ENCODE data around the gene CDH4. TPM values are rescaled to one million over a fixed set of nuclear protein-coding genes. Genes with fewer than 3 reads are reported as not detected.

CDH4 gene
- total and polyA plus RNA-seq, 9 donors: 0.12 to 4.4 (median 0.36) TPM

- intact Hi-C loops (cut with DNase I): no loop called here
- no peak overlapping the region for H3K4me3 ChIP-seq
- no peaks in the 10 kb centered on the region for H3K4me1 ChIP-seq (ENCODE audit: insufficient read depth)
- 79 to 87% (median 83%) methylated on average over 12 of the region's 12 CpGs for WGBS, 3 donors
- no peaks in the 10 kb centered on the region for H3K9me3 ChIP-seq
- no peak overlapping the region for H3K27ac ChIP-seq
- no peaks in the 10 kb centered on the region for H3K36me3 ChIP-seq
- no peaks in the 10 kb centered on the region for H3K27me3 ChIP-seq
- TF ChIP-seq CTCF (IDR thresholded peaks at IDR 0.05) (no peak), EP300 (IDR thresholded peaks at IDR 0.05) (no peak), POLR2A (IDR thresholded peaks at IDR 0.05) (no peak)
- DNase-seq: no peak
Measured at GRCh38 chr20:61765871-61766654, 514.0 kb downstream of the CDH4 start.

- Histone ChIP-seq H3K27me3 (no peaks in the 10 kb centered on the region), H3K9me3 (no peaks in the 10 kb centered on the region), H3K4me3 (no peak overlapping the region), H3K4me1 (ENCODE audit: insufficient read depth) (no peaks in the 10 kb centered on the region), H3K36me3 (no peaks in the 10 kb centered on the region), H3K27ac (no peak overlapping the region)
- intact Hi-C loops (cut with DNase I): no loop called here
- TF ChIP-seq POLR2A (IDR thresholded peaks at IDR 0.05) (no peak), CTCF (IDR thresholded peaks at IDR 0.05) (no peak), EP300 (IDR thresholded peaks at IDR 0.05) (no peak)
- DNase-seq: no peak
- WGBS, 3 donors: 76 to 92% (median 77%) methylated on average over 12 to 15 of the region's 15 CpGs
Measured at GRCh38 chr20:61766921-61767610, 515.0 kb downstream of the CDH4 start.

- no peaks in the 10 kb centered on the region for H3K4me1 ChIP-seq (ENCODE audit: insufficient read depth)
- no peak for DNase-seq
- intact Hi-C loops (cut with DNase I): no loop called here
- H3K27ac ChIP-seq: no peak overlapping the region
- H3K4me3 ChIP-seq: no peak overlapping the region
- H3K27me3 ChIP-seq: no peaks in the 10 kb centered on the region
- no peaks in the 10 kb centered on the region for H3K36me3 ChIP-seq
- no peak for TF ChIP-seq EP300 (IDR thresholded peaks at IDR 0.05)
- WGBS, 3 donors: 73 to 78% (median 74%) methylated on average over 14 of the region's 14 CpGs
- H3K9me3 ChIP-seq: no peaks in the 10 kb centered on the region
Measured at GRCh38 chr20:61767761-61768494, 515.9 kb downstream of the CDH4 start.

GRCh38 chr20:61768571-61769285 lies 516.7 kb downstream of the CDH4 start:
- Histone ChIP-seq H3K27ac (no peak overlapping the region), H3K4me1 (ENCODE audit: insufficient read depth) (no peaks in the 10 kb centered on the region), H3K4me3 (no peak overlapping the region), H3K9me3 (no peaks in the 10 kb centered on the region), H3K27me3 (no peaks in the 10 kb centered on the region), H3K36me3 (no peaks in the 10 kb centered on the region)
- no peak for TF ChIP-seq POLR2A (IDR thresholded peaks at IDR 0.05)
- no peak for TF ChIP-seq EP300 (IDR thresholded peaks at IDR 0.05)
- TF ChIP-seq CTCF (IDR thresholded peaks at IDR 0.05): no peak
- no peak for DNase-seq
- intact Hi-C loops (cut with DNase I): no loop called here
- 55 to 66% (median 59%) methylated on average over 16 of the region's 16 CpGs for WGBS, 3 donors

All from ovary (tissue), 9 donors.